ENCODE measurements around the gene TAF1D.
"Not testable (repeated sequence)": the region's sequence is repeated elsewhere in the genome, so short reads cannot be mapped to it uniquely, and the experiment has no call there.

Gene TAF1D

GRCh38 chr11:93741094-93741881 is at the start of gene TAF1D, which contains the start of gene C11orf54:
TSS of gene TAF1D (minus strand) at chr11:93741495. CDS start at chr11:93739304, 2,191 bp downstream.
TSS of gene C11orf54 (plus strand) at chr11:93741672. CDS start at chr11:93747394, 5,722 bp downstream.
- peak; percentile 95 for DNase-seq

- peak; percentile 46 for DNase-seq
Observed at GRCh38 chr11:93784935-93785360, 43.7 kb upstream of the TAF1D start.

GRCh38 chr11:93784145-93784934 is 43.0 kb upstream of the TAF1D start, which contains the start of gene MED17:
TSS of gene MED17 (plus strand) at chr11:93784282. CDS start at chr11:93784514, 232 bp downstream.
- DNase-seq, result peak; percentile 92

- no peak for DNase-seq
Observed at GRCh38 chr11:93783765-93784144, 42.5 kb upstream of the TAF1D start.

GRCh38 chr11:93783362-93783761 is 42.1 kb upstream of the TAF1D start:
- DNase-seq, result no peak

GRCh38 chr11:93775289-93775688 is 34.0 kb upstream of the TAF1D start:
- peak; percentile 39 for DNase-seq

GRCh38 chr11:93774560-93774959 is 33.3 kb upstream of the TAF1D start:
- DNase-seq, result not testable (repeated sequence)

- no peak for DNase-seq
Observed at GRCh38 chr11:93773601-93774200, 32.4 kb upstream of the TAF1D start.

GRCh38 chr11:93773045-93773477 is 31.8 kb upstream of the TAF1D start:
- no peak for DNase-seq

- DNase-seq, result no peak
Observed at GRCh38 chr11:93772123-93772522, 30.8 kb upstream of the TAF1D start.

GRCh38 chr11:93770160-93770559 is 28.9 kb upstream of the TAF1D start:
- no peak for DNase-seq

- DNase-seq, result no peak
Observed at GRCh38 chr11:93767018-93767417, 25.7 kb upstream of the TAF1D start.

GRCh38 chr11:93766504-93766903 is 25.2 kb upstream of the TAF1D start:
- DNase-seq, result no peak

- DNase-seq, result no peak
Observed at GRCh38 chr11:93765551-93765950, 24.3 kb upstream of the TAF1D start.

- no peak for DNase-seq
Observed at GRCh38 chr11:93761910-93762309, 20.6 kb upstream of the TAF1D start.

- not testable (repeated sequence) for DNase-seq
Observed at GRCh38 chr11:93759123-93759522, 17.8 kb upstream of the TAF1D start.

- DNase-seq, result no peak
Observed at GRCh38 chr11:93757924-93758865, 16.9 kb upstream of the TAF1D start.

- no peak for DNase-seq
Observed at GRCh38 chr11:93757301-93757700, 16.0 kb upstream of the TAF1D start.

- DNase-seq, result no peak
Observed at GRCh38 chr11:93756748-93757147, 15.5 kb upstream of the TAF1D start.

GRCh38 chr11:93753241-93753640 is 11.9 kb upstream of the TAF1D start:
- no peak for DNase-seq

- no peak for DNase-seq
Observed at GRCh38 chr11:93751001-93751400, 9.7 kb upstream of the TAF1D start.

- no peak for DNase-seq
Observed at GRCh38 chr11:93747122-93747521, 5.8 kb upstream of the TAF1D start.
